Fibroblast of upper back skin (primary cell): ENCODE data around the gene GPR152.

Experiments used
- DNase-seq: peaks from one replicate; pipeline ENCODE4 v3.0.0-alpha.2; 2013

Gene GPR152

GRCh38 chr11:67452141-67452952 lies at the start of gene GPR152:
Gene GPR152 (minus strand): TSS chr11:67452729. CDS start chr11:67452724, 5 bp downstream.
- DNase-seq, result no peak

DNA sequence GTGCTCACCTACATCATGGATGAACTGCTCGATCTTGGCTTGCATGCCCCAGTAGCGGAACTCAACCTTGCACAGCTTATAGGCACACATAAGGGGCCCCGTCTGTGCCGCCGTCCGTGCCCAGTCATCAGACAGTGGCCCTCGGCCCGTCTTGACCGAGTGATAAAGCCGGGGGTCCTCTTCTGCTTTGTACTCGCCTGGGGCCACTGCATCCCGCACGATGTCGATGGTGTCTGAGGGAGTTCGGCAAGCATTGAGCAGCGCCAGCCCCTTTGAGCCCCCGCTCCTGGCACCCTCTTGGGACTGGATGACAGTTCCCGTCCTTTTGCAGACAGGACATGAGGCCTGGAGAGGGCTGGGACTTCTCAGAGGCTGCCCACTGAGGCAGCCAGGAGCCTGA lies 49.3 kb upstream of the GPR152 start:
- no peak for DNase-seq

- no peak for DNase-seq
Observed at GRCh38 chr11:67500831-67501715, 48.5 kb upstream of the GPR152 start.

GRCh38 chr11:67500484-67500821 lies 47.9 kb upstream of the GPR152 start:
- DNase-seq, result no peak

GRCh38 chr11:67499808-67500483 lies 47.4 kb upstream of the GPR152 start:
- no peak for DNase-seq

DNA sequence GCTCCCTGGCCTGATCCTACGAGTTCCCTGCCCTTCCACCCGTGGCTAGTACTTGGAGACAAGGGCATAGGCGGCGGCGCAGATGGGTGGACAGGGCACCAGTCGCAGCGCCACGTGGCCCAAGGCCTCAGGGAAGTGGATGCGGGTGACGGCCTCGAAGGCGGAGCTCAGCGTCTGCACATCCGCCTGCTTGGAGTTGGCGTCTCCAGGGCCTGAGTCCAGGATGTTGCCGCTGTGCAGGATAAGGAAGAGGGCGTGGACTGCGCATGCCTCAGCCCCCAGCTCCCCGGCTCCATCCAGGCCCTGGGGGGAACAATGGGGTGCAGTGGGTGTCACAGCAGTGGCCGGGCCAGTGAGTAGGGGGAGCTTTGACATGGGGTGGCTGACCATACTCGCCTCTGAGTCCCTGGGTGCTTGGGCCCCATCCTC lies 46.0 kb upstream of the GPR152 start:
- DNase-seq, result no peak

DNA sequence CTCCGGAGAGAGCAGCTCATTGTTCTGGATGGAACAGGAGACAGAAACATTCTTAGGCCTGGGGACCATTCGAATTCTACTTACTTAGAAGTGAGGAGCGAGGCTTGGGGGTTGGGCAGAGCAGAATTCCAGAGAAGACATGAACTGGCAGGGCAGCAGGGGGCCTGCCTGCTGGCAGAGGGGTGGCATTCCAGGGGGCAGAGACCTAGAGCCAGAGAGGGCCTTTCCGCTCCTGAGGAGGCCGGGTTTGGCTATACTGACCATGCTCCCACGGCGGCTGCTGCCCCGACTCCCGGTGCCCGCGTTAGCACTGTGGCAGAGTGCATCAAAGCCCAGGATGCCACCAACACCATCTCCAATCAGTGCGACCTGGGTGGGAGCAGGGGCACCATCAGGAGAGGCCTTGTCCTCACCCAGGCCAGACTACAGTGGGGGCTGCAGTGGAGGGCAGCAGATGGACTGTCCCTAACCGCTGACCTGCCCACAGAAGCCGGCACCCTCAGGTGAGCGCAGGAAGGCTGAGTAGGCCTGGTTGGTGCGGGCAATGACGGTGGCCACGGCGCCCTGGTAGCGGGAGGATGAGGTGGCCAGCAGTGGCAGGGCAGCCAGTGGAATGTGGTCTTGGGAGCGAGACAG lies 45.2 kb upstream of the GPR152 start:
- no peak for DNase-seq

DNA sequence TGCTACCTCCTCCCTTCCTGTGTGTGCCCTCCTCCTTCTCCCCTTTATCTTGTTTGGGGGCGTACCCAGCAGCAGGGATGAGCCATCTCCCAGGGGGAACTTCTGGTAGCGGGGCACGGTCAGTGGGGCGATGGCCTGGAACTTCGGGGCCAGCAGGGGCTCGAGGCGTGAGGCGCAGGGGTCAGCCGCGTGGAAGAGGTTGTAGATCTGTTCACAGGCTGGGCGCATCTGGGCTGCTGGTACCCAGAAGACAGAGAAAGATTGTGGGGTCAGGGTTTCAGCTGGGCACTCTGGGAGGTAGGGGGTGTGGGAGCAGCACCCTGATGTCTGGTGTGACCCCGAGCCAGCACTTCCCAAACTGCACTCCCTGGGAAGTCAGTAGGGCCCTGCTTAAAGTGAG lies 43.6 kb upstream of the GPR152 start:
- DNase-seq, result no peak

- no peak for DNase-seq
Observed at GRCh38 chr11:67495234-67496005, 42.9 kb upstream of the GPR152 start.

- DNase-seq, result no peak
Observed at GRCh38 chr11:67494371-67495233, 42.1 kb upstream of the GPR152 start.

DNA sequence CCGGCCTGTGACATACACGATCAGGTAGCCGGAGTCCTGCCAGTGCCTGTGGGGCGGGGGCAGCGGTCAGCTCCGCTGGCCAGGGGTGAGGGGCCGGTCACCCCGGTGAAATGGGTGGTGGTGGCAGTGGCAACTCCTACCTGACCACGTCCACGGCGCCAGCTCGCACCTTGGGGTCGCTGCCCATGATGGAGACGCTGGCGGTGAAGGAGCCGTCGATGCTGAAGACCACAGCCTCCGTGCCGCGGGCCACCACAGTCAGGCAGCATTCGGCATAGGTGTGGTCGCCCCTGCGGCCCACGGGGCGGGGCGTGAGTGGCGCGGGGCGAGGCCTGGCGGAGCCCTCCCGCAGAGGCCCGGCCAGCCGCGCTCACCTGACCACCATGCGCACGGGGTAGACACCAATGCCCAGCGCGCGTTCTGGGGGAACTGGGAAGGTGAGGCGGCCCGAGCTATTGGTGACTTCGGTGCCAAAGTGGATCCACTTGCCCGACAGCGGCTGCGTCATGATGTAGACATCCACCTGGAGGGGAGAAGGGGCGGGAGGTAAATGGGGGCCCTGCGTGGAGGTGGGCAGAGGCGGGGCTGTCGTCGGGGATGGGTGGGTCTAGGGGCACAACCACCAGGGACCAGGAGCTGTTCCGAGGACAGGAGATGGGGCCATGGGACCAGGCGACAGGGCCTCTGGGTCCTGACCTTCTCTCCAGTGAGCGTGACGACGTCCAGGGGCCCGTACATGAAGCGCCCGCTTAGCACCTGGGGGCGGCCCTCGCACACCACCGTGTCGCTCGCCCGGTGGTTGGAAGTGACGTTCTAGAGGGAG lies 41.2 kb upstream of the GPR152 start:
- no peak for DNase-seq

GRCh38 chr11:67492801-67493547 lies 40.4 kb upstream of the GPR152 start:
- no peak for DNase-seq

DNA sequence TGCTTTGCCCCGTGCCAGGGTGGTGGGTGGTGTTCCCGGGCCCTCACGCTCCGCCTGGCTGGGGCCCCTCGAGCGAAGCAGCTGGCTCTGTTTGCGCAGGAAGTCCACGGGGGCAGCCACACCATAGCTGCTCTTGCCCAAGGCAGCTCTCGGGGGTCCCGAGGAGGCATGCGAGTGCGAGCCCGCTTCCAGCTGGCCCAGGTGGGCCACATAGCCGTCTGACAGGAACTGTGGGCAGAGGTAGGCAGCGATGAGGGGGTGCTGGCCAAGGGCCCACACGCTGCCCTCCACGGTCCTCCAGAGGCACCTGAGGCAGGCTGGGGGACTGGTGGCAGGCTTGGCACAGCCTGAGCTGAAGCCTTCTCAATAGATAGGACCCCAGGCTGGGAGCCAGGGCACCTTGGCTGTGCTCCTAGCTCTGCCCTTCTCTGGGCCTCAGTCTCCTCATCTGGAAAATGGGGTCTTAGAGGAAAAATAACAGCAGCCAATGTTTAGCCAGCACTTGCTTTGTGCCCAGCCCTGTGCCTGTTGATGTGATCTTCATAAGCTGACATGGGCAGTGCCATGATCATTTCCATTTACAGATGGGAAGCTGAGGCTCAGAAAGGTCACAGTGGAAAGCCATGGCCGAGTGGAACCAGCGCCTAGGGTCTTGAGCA lies 39.7 kb upstream of the GPR152 start:
- no peak for DNase-seq

DNA sequence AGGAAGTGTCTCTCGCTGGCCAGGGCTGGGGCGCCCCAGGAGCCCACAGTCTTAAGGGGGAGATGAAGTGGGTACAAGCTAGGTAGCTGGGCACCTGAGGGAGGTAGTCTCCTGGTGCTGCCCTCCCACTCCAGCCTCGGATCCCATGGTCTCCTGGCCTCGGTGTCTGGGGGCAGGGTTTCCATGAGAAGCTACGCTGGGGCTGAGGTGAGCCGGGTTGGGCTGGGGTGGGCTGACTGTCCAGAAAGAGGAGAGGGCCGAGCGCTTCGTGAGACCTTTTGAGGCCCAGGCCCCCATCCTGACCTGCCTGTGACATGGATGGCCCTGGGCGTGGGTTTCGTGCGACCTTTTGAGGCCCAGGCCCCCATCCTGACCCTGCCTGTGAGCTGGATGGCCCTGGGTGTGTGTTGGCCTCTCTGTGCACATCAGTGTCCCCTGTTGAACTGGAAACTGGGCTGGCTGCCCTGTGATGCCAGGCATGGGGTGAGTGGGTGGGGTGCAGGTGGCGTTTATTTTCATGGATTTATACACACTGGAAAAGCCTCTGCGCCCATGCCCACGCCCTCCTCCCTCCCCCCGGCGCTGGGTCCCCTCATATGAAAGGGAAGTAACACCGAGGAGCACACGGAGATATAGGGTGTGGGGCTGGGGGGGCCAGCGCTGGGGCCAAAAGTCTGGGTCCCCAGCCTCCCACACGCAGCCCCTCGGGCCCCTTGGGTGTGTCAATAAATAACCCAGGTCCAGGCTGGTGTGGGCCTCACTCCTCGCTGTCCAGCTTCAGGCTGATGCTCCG lies 38.9 kb upstream of the GPR152 start:
- DNase-seq, result no peak

DNA sequence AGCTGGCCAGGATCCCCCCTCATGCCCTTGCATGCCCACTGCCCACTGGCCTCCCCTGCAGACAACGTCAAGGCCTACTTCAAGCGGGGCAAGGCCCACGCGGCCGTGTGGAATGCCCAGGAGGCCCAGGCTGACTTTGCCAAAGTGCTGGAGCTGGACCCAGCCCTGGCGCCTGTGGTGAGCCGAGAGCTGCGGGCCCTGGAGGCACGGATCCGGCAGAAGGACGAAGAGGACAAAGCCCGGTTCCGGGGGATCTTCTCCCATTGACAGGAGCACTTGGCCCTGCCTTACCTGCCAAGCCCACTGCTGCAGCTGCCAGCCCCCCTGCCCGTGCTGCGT lies 38.2 kb upstream of the GPR152 start:
- no peak for DNase-seq

DNA sequence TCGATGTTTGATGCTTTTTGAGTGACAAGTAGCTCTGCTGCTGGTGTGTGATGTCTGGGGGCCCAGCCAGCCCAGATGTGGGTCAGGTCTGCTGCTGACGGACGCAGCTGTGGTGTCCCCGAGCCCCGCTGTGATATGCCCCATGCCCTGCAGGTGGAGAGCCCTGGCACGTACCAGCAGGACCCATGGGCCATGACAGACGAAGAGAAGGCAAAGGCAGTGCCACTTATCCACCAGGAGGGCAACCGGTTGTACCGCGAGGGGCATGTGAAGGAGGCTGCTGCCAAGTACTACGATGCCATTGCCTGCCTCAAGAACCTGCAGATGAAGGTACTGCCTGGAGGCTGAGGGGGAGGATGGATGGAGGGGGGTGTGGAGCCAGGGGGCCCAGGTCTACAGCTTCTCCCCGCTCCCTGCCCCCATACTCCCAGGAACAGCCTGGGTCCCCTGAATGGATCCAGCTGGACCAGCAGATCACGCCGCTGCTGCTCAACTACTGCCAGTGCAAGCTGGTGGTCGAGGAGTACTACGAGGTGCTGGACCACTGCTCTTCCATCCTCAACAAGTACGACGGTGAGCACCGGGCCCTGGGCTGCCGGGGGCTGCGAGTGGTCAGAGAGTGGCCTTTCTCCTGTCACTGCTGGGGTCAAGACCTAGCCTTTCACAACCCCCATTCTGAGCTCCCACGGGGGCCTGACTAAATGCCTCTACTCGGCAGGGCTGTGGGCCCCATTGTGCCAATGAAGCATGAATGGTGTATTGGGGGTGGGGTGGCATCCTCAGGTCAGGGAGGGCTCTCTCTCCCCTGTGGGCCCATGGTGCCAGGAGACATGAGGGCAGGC lies 37.6 kb upstream of the GPR152 start:
- no peak for DNase-seq

DNA sequence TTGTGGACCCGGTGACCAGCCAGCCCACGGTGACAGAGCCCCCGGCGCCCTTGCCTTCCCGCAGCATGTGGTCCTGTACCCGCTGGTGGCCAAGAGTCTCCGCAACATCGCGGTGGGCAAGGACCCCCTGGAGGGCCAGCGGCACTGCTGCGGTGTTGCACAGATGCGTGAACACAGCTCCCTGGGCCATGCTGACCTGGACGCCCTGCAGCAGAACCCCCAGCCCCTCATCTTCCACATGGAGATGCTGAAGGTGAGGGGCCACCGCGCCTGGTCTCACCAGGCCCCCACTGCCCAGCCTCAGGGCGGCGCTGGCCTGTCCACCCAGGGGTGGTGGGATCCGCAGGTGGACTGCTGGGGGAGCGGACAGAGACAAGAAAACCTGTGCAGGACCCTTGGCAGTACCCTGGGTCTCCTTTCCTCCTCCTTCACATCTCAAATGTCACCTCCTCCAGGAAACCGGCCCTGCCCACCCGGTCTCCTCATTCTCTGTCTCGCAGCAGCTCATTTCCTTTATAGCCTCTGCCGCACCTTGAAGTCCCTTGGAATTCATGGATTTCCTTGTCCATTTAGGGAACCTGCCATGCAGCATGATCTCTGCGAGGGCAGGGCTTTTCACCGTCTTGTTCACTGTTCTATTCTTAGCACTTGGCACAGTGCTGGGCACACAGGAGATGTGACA lies 36.8 kb upstream of the GPR152 start:
- no peak for DNase-seq
